GM18868 (cell line): ENCODE data around the gene DPYSL4.

Experiments
- ATAC-seq: cut with Tn5 transposase; IDR thresholded peaks from one replicate; pipeline ENCODE4 v1.9.1; 2021; ENCODE audit warnings: mild to moderate bottlenecking, moderate library complexity; ENCODE audit not compliant: unreplicated experiment

The DPYSL4 gene

GRCh38 chr10:132239126-132240031 is 52.6 kb downstream of the DPYSL4 start:
- ATAC-seq, result no peak

- no peak for ATAC-seq
Observed at GRCh38 chr10:132240156-132240555, 53.4 kb downstream of the DPYSL4 start.

GRCh38 chr10:132240581-132240980 is 53.8 kb downstream of the DPYSL4 start:
- no peak for ATAC-seq

- ATAC-seq, result no peak
Observed at GRCh38 chr10:132241086-132241485, 54.3 kb downstream of the DPYSL4 start.

- no peak for ATAC-seq
Observed at GRCh38 chr10:132241496-132241895, 54.7 kb downstream of the DPYSL4 start.

GRCh38 chr10:132242103-132242840 is 55.5 kb downstream of the DPYSL4 start:
- no peak for ATAC-seq

- ATAC-seq, result no peak
Observed at GRCh38 chr10:132243141-132243540, 56.4 kb downstream of the DPYSL4 start.

GRCh38 chr10:132243626-132244025 is 56.9 kb downstream of the DPYSL4 start:
- no peak for ATAC-seq

GRCh38 chr10:132245056-132245455 is 58.3 kb downstream of the DPYSL4 start:
- no peak for ATAC-seq

GRCh38 chr10:132246296-132246695 is 59.5 kb downstream of the DPYSL4 start:
- no peak for ATAC-seq

GRCh38 chr10:132247943-132248342 is 61.2 kb downstream of the DPYSL4 start:
- ATAC-seq, result no peak

GRCh38 chr10:132248455-132249225 is 61.9 kb downstream of the DPYSL4 start:
- no peak for ATAC-seq

- ATAC-seq, result no peak
Observed at GRCh38 chr10:132249226-132249724, 62.5 kb downstream of the DPYSL4 start.

- no peak for ATAC-seq
Observed at GRCh38 chr10:132249824-132250375, 63.2 kb downstream of the DPYSL4 start.

- ATAC-seq, result no peak
Observed at GRCh38 chr10:132250481-132251475, 64.0 kb downstream of the DPYSL4 start.

GRCh38 chr10:132251928-132252327 is 65.2 kb downstream of the DPYSL4 start:
- no peak for ATAC-seq

- no peak for ATAC-seq
Observed at GRCh38 chr10:132252412-132252811, 65.7 kb downstream of the DPYSL4 start.

- ATAC-seq, result no peak
Observed at GRCh38 chr10:132253092-132253687, 66.4 kb downstream of the DPYSL4 start.

- no peak for ATAC-seq
Observed at GRCh38 chr10:132254841-132255240, 68.1 kb downstream of the DPYSL4 start.
